Nucleus accumbens (tissue), 56 donors: Measurements from ENCODE around the gene EPC1.
"Not testable (repeated sequence)": the region's sequence is repeated elsewhere in the genome, so short reads cannot be mapped to it uniquely, and the experiment has no call there.

ENCODE experiments used
- DNase-seq, 56 donors: peaks; one replicate each; lab custom pipeline; 2025; lab: John Stamatoyannopoulos, UW

Gene EPC1

GRCh38 chr10:32298075-32298812 is 48.7 kb downstream of the EPC1 start:
- DNase-seq, result no peak

GRCh38 chr10:32295027-32295426 is 51.9 kb downstream of the EPC1 start:
- no peak for DNase-seq

- DNase-seq, result no peak
Observed at GRCh38 chr10:32293581-32293980, 53.4 kb downstream of the EPC1 start.

- no peak for DNase-seq
Observed at GRCh38 chr10:32279795-32280194, 67.2 kb downstream of the EPC1 start.

- no peak for DNase-seq
Observed at GRCh38 chr10:32273336-32273735, 73.6 kb downstream of the EPC1 start.

GRCh38 chr10:32271617-32272016 is 75.3 kb downstream of the EPC1 start:
- DNase-seq, result no peak

GRCh38 chr10:32269343-32270100 is 77.4 kb downstream of the EPC1 start:
- no peak for DNase-seq

- DNase-seq, result no peak
Observed at GRCh38 chr10:32268788-32269187, 78.2 kb downstream of the EPC1 start.

GRCh38 chr10:32266979-32267378 is 80.0 kb downstream of the EPC1 start:
- no peak for DNase-seq

GRCh38 chr10:32266566-32266965 is 80.4 kb downstream of the EPC1 start:
- DNase-seq, result no peak

- DNase-seq, result no peak
Observed at GRCh38 chr10:32265756-32266155, 81.2 kb downstream of the EPC1 start.

- no peak for DNase-seq
Observed at GRCh38 chr10:32263300-32263699, 83.7 kb downstream of the EPC1 start.

- no peak for DNase-seq
Observed at GRCh38 chr10:32259551-32259950, 87.4 kb downstream of the EPC1 start.

- DNase-seq, result peak in 47 of 56 donors; percentile 2 to 76 (median 27)
Observed at GRCh38 chr10:32256613-32257437, 90.1 kb downstream of the EPC1 start.

- DNase-seq, result no peak
Observed at GRCh38 chr10:32253821-32254220, 93.1 kb downstream of the EPC1 start.

- DNase-seq, result no peak
Observed at GRCh38 chr10:32253276-32253675, 93.7 kb downstream of the EPC1 start.

- not testable (repeated sequence) for DNase-seq
Observed at GRCh38 chr10:32250489-32250888, 96.5 kb downstream of the EPC1 start.

- no peak for DNase-seq
Observed at GRCh38 chr10:32246685-32247084, 100.3 kb downstream of the EPC1 start.

- DNase-seq, result no peak
Observed at GRCh38 chr10:32245760-32246159, 101.2 kb downstream of the EPC1 start.

- no peak for DNase-seq
Observed at GRCh38 chr10:32244421-32245207, 102.3 kb downstream of the EPC1 start.
